Measurements from ENCODE around the gene ARID1B.

The ARID1B gene

DNA sequence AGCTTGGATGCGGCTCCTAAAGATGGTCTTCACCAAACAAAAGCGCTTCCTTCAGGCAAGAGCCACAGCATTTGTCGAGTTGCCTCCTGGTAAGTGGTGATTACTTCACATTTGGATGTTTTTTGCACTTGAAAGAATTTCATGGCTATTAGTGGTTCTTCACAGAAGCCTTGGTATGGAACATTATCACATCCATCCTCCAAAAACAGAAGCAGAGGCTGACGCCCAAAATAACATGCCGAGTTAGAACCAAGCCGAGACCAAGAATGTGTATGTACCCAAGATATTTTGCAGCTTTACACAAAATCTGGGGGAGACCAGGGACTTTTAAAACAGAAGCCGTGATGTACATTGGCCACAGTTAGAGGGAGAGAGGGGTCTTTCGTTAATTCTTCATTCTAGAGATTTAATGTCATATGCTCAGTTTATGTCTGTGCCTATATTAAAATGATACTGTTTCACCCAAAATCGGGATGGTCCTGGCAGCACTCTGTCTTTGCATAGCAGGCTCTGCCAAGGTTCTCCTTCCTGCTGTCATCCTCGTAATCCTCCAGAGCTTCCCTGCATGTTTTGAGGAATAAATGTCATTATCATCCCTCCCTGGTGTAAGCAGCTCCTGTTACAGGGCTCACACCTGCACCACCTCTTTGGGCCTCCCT lies 436.9 kb downstream of the ARID1B start:
- DNase-seq (ENCODE audit: low read depth), result no peak

DNA sequence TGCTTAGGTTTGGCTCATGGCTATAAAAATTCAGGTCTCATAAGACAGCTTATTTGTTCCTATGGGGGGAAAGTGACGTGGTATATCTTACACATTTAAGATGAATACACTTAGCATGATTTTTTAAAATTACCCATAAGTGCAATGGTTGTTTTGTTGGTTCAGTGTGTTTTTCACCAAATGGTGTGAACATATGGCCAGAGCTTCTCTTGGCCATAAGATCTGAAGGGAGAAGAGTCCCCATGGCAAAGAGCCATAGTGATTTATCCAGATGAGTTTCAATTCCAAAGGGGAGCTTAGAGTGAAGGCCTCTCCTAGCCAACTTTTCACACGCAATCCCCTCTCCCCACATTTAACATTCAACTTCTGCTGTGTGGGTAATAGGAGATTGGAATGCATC lies 438.5 kb downstream of the ARID1B start:
- DNase-seq (ENCODE audit: low read depth), result no peak

DNA sequence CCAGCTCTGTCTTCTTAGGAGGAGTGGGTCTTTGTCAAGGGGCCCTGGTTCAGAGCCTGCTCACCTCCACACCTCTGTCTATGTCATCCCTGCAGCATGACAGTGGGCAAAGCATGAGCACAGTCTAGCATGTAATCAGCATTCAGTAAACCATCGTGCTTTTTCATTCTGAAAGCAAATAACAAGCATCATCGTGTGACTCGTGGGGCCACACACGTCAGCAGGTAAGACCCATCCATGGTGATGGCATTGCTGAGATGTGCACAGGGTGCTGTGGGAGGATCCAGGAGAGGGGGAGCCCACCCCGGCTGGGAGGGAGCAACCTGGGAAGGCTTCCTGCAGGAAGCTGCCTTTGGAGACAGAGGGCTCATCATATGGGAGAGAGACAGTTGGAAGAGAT lies 439.4 kb downstream of the ARID1B start:
- DNase-seq (ENCODE audit: low read depth), result no peak

DNA sequence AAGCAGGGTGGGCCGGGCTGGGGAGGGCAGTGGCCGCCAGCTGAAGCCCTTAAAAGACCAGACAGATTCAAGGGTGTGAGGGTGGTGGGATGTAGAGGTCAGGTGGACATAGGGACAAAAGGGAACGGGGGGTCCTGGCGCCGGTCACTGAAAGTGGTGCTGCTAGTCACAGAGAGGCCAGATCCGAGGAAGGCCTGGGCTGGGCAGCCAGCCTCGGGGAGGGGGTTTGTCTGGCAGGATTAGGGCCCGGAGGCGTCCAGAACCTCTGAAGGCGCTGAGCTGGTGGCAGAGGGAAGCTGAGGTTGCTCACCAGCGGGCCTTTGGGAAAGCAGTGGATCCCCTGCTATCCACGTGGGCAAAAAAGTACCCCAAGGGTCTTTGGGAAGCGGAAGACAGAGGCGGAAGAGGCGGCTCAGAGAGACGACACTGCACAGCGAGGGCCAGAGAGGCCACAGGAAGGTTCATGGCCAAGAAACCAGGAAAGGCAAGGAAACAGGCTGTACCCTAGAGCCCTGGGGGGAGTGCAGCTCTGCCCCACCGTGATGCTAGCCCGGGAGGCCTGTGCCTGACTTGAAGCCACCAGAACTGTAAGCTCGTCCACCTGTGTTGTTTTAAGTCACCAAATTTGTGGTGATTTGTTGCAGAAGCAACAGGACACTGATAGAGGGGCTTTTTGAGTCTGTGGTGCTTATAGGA lies 440.2 kb downstream of the ARID1B start:
- DNase-seq (ENCODE audit: low read depth), result no peak

DNA sequence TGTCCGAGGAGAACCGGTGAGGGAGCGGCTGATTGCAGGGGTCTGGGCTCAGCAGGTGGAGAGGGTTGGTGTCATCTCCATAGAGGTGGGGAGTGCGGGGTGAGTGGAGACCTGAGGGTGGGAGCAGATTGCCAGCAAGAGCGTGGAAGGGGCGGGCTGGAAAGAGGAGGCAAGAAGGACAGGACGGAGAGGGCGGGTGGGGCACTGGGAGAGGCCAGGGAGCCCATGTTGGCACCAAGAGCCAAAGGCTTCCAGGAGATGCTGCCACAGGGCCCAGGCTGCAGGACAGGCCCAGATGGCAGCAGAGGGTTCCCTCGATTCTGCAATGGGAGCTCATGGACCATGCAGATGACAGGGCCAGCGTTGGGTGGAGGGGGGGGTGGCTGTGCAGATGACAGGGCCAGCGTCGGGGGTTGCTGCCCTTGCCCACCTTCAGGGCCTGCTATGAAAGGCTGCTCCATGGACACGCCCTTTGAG lies 440.8 kb downstream of the ARID1B start:
- no peak for DNase-seq (ENCODE audit: low read depth)

DNA sequence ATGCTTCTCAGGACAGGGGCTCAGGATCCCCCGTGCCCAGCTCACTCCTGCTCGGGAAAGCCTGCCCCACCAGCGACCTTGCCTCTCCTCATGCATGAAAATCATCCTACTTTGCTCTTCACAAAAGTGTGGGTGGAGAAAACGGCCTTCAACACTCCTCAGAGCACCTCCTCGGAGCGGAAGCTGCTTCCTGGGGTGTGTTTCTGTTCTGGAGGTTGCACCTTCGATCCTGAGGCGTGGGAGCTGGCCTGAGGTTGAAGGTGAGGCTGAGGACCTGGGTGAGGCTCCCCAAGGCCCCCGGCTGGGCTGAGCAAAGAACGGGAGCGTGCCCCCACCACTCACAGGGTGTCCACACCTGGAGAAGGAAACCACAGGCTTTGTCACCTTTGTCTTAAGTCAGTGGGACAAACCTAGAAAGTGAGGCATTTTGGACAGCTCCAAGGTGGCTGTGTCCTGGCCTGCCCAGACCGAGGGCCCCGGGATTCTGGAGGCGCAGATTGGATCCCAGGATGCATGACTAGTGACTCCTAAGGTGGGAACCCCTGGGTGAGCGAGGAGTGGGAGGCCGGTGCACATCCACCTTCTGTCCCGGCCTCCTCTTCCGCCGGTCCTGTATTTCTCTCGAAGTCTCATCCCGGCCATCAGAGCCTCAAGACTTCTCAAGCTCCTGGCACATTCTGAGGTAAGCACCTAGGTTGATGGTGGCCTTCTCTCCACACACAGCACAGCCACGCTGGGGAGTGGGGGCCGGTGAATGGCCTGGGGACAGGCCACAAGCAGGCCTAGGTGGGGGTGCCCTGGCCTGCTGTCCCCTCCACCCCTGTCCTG lies 441.4 kb downstream of the ARID1B start:
- DNase-seq (ENCODE audit: low read depth), result no peak

DNA sequence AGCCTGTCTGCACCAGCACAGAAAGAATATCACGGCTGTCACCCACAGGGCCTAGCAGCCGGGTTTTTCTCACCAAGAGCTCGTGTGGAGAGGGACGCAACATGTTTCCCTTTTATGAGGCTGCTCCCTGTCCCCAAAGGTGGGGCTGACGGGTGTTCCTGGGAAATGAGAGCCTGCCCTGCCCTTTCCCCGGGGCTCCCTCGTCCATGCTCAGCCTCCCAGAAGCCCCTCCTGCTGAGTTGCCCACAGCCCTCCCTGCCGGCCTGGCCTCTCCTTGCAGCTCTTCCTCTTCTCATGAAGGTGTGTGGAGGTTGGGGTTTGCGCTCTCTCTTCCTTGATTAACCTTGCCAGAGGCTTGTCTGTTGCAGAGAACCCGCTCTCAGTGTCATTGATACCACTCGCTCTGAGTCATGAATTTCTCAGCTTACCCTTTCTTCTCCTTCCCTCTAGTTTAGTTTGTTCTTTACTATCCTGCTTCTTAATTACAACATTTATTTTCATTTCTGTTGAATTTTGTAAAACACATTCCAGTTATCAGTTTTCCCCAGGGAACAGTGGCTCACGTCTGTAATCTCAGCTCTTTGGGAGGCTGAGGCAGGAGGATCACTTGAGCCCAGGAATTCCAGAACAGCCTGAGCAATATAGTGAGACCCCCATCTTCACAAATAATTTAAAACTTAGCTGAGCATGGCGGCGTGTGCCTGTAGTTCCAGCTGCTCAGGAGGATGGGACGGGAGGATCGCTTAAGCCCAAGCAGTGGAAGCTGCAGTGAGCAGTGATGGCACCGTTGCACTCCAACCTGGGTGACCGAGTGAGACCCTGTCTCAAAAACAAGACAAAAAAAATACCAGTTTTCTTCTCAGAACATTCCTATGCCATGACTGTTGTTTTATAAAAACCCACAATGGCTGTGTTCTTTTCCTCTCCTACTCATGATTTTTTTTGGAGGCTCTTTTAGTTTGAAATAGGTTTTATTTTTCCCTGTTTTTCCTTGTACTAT lies 442.3 kb downstream of the ARID1B start:
- peak; percentile 46 for DNase-seq (ENCODE audit: low read depth)

DNA sequence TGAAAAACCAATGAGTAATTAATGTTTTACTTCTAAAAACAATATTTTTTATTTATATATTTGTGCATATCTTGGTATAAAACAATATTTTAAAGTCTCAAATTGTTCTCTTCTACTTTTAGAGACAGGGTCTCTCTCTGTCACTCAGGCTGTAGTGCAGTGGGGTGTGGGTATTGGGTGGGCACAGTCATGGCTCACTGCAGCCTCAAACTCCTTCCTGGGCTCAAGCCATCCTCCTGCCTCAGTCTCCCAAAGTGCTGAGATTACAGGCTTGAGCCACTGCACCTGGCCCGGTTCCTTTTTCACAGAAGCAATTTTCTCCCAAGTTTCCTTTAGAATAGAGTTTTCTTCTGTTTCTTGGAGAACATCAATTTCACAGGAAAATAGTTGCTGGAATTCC lies 443.3 kb downstream of the ARID1B start:
- no peak for DNase-seq (ENCODE audit: low read depth)

DNA sequence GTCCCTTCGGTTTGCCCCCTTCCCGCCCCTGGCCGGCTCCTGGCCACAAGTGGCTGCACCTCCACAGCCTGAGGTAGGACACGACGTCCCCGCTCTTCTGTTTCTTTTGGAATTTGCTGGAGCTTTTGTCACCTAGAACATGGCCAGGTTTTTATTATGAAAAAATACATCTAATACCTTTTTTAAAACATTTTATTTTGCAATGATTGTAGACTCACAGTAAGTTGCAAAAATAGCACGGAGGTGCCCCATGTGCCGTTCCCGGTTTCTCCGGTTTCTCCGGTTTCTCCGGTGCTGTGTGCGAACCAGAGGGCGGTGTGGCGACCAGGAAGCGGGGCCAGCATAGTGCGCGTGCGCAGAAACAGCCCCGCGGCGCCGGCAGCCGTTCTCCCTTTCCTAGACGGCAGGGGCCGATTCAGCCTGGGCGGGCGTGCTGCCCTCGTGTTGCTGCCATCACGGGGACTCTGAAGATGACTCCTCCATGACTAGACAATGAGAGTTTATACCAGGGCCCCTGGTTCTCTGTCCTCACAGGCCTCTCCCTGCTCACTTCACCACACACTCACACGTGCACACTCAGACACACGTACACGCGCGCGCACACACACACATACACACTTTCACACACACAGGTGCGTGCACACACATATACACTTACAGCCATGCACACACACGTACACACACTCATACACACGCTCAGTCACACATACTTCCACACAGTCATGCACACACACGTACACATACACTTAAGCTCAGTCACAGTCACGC lies 444.1 kb downstream of the ARID1B start:
- peak; percentile 67 for DNase-seq (ENCODE audit: low read depth)

DNA sequence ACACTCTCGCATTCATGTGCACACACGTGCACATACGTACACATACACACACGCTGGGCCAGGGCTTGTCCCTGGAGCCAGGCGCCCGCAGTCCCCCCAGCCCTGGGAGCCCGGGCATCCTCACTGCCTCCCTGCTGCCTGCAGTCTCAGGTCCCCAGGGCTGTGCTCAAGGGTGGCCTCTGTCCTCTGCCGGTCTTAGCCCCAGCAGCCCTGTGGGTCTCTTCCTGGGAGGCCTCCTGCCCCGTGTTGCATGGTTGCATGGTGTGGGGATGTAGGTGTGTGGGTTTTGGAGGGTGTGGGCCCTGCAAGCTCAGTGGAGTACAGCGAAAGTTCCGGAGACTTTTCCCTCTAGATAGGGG lies 444.6 kb downstream of the ARID1B start:
- DNase-seq (ENCODE audit: low read depth), result no peak

DNA sequence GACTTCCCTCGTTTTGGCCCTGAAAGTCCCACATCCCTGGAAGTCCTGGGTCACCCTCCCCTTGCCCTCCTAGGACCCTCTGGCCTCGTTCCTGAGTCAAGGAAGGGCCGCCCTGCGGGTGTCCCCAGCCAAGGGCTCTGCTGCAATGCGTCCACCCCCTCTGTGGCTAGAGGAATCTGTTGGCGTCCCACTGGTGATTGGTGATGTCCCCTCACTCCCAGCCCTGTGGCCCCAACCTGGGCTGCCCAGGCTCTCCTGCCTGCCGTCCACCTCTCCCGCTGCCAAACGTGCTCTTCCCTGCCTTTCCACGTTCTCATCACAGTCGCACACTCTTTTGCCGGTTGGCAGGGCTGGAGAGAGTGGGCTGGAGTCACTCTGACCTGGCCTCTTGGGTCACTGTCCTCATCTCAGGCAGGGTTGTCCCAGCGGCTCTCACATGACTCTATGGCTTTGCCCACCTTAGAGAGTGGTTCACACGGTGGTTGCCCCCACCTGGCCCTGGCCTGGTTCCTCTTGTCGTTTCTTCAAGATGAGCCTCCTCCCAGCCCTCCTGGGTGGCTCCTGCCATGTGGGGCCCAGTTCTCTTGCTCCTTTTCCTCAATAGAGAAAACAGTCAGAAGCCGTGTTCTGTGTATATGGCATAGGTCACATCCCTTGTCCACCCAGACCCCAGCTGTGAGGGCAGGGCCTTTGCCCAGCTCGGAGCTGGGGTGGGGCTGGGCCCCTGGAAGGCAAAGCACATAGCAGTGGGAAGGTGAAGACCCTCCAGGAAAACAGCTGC lies 445.2 kb downstream of the ARID1B start:
- DNase-seq (ENCODE audit: low read depth), result no peak

DNA sequence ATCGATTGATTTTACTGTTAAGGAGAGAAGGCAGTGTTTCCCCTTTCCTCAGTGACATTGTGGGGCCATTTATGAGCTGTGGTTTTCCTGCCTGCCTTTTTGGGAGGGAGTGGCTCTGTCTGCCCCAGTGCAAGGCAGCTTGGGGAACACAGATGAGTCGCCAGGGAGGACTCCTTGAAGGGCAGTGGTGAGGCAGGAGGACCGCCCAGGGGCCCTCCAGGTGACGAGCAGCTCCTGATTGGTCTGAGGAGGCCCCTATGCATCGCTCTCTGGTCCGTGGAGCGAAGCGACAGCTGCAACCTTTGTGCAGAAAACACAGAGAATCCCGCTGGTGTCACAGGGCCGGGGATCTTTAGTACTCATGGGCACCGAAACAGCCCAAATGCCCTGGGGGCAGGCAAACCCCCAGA lies 445.8 kb downstream of the ARID1B start:
- DNase-seq (ENCODE audit: low read depth), result no peak

DNA sequence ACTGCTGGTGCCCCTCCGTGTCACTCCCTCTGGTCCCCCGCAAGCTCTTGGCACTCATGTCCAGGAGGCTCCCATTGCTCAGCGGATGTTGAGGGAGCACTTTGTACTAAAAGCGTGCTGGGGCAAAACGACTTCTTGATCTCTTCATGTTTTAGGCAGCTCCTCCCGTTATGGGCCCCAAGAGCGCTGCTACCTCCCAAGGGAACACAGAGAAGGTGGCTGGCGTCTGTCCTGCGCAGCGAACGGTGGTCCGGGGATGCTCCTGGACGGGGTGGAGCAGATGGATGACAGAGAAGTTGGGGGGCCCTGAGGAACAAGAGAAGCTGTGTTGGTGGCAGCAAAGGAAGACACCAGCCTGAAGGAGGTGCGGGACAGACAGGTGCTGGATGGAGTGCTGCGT lies 446.3 kb downstream of the ARID1B start:
- DNase-seq (ENCODE audit: low read depth), result no peak

DNA sequence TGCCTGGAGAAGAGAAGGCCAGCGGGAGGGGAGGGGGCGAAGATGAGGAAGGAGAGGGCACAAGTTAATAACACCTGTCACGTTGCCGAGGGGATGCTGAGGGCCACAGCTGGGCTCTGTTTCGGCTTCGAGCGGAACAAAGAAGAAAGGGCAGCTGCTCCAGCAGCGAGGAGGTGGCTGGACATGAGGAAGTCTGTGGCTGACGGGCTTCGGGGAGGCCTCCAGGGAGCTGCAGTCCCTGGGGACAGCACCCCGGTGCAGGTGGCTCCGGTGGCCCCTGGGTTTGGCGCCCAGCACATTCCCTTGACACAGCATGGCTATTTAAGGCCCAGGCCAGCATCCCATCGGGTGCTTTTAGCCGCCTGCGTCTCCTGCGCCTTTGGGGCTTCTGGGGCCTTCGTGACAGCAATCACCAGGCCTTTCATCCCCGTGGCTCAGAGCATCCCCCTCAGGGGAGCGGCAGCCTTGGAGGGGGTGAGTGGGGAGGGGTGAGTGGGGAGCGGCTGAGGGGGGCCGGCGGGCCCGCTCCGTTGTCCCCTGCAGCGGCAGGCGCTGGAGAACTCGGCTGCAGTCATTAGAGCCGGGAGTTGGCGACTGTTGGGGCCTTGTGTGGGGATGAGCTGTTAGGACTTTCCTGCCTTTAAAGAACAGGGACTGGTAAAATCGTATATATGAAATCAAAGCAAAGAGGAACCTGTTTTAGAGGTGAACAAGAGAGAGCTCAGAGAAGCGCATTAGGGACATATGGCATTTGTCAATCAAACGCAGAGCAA lies 447.2 kb downstream of the ARID1B start:
- no peak for DNase-seq (ENCODE audit: low read depth)

DNA sequence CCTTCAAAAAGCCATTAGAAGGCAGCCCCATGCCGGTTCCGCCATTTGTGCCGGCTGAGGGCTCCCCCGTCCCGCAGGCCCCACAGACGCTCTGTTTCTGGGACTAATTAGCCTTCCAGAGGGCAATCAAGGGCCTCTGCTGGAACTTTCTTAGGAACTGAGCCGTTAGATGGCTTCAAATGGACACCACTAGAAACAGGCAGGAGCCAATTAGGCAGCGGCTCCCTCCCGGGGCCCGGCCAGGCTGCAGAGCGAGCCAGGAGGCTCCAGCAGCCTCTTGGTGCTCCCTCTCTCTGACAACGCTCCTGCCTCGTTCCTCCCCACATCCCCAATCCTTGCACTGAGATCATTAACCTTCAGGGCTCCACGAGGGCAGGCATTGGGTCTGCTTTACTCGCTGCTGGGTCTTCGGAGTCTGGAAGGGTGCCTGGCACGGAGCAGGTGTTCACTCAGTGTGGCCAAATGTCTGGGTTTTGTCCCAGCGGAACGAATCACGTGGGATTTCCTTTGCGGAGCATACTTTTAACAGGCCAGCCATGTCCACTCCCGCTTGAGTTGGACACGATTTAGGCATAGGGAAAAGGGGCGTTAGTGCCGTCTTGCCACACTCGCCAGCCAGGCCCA lies 447.9 kb downstream of the ARID1B start:
- no peak for DNase-seq (ENCODE audit: low read depth)

DNA sequence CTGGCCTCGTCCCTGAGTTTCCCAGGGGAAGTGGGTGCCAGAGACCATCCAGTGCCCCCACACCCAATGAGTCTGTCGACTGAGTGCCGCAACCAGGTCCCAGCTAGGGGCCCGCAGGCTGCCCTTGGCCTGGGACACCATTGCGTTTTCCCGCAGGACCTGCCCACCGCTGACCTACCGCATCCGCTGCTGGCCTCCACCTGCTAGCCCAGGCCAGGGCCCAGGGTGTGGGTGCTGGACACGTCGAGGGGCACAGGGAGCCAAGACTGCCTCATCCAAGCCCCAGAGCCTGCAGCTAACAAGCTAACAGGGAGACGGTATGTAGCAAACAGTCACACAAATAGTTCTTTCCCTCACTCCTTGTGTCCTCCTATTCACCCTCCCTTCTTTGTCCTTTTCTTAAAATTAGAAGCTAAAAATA lies 448.4 kb downstream of the ARID1B start:
- DNase-seq (ENCODE audit: low read depth), result no peak

DNA sequence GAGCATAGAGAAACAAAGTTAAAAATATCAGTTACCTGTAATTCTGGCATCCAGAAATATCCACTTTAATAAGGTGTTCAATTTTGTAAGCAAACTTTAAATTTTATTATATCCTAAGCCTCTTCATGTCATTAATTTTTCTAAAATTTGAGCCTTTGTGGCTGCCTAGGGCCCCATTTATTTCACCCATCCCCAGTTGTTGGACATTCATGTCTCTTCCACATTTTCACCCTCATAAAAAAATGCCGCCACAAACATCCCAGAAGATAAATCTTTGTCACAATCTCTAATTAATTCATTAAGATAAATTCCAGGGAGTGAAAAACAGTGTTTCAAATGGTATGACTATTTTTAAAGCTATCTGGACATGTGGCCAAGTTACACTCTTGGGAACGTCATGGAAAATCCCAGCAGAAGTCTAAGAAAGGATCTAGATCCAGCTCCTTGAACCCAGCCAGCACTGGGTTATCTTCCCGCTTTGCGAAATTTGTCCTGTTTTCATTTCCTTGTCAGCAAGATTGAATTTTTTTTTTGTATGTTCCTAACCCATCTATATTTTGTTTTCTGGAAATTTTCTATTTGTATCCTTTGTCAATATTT lies 448.9 kb downstream of the ARID1B start:
- peak; percentile 50 for DNase-seq (ENCODE audit: low read depth)

DNA sequence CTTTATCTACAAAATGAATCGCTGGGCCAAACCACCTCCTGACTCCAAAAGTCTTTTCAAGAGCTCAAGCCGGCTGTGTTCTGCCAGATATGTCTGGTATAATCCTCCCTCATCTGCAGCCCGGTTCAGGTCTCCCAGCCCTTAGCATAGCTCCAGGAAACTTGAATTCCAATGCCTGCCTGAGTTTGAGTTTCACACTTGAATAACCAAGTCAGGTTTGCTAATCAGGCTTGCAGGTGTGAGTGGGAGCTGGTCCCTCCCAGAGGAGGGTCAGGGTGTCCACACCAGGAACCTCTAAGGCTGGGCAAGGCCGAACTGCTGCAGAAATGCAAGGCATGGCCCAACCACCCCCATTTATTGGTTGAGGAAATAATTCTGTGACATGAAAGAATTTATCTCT lies 449.6 kb downstream of the ARID1B start:
- no peak for DNase-seq (ENCODE audit: low read depth)

Measured in fibroblast of gingiva (primary cell).